Measurements from ENCODE around the gene LGR5. TPM values are rescaled to one million over a fixed set of nuclear protein-coding genes. Genes with fewer than 3 reads are reported as not detected.

The LGR5 gene
- total and polyA plus RNA-seq, 2 of the 8 experiments (the other 6 are each of a cell fraction or from before 2014, with no cell fraction given) = 0.08 to 0.19 TPM

- WGBS, 2 experiments (ENCODE audit: extremely low coverage in 1 of 2, insufficient coverage in 1 of 2, insufficient read length in 1 of 2, insufficient replicate concordance in 2 of 2, low coverage in 1 of 2, low lambda C conversion rate in 2 of 2, missing lambda C conversion rate in 1 of 2) = 86% methylated on average over 2 of the region's 2 CpGs; no CpG with 5 or more reads in 1 of the 2 experiments
- H3K27me3 ChIP-seq (replicated peaks in 1 of 4; ENCODE audit: control insufficient read depth in 3 of 4, extremely low read depth in 1 of 4, insufficient read depth in 3 of 4, low read length in 3 of 4) = no peaks in the 10 kb centered on the region
- no peak overlapping the region for H4K5ac ChIP-seq (ENCODE audit: insufficient read length, low read depth, low read length)
- H2AFZ ChIP-seq (ENCODE audit: low read length) = peak overlapping the region; percentile 22; the same call in 1 of the 2 replicates
- no peak overlapping the region for H3K14ac ChIP-seq (ENCODE audit: insufficient read length)
- no peak overlapping the region for H2BK15ac ChIP-seq (ENCODE audit: low read length)
- FAIRE-seq (no peak), DNase-seq (ENCODE audit: low read depth in 1 of 2, low spot score in 2 of 2) (no peak)
- H3K36me3 ChIP-seq (ENCODE audit: control insufficient read depth in 2 of 4, insufficient read depth in 4 of 4, low read length in 3 of 4) = no peaks in the 10 kb centered on the region
- no peak overlapping the region for H2BK5ac ChIP-seq (ENCODE audit: low read depth, low read length)
- no peak overlapping the region for H3K27ac ChIP-seq (ENCODE audit: low read depth, low read length)
- ChIA-PET POLR2A (ENCODE audit: partially characterized antibody) (no interaction called here), CTCF (ENCODE audit: partially characterized antibody) (interaction anchor here (0.9 to 4.5 kb wide), 2 partner anchors 7 to 43 kb away, joined by 3 to 41 read pairs; no protein-coding TSS in a partner anchor)
- H3K18ac ChIP-seq (ENCODE audit: extremely low read depth, low read length) = no peak overlapping the region
- no peak overlapping the region for H2BK20ac ChIP-seq (ENCODE audit: low read length)
- H4K91ac ChIP-seq (replicated peaks; ENCODE audit: insufficient read length, low read length) = no peak overlapping the region
- H3K4me2 ChIP-seq (ENCODE audit: insufficient read depth in 1 of 2, low read depth in 2 of 2, low read length in 2 of 2) = no peak overlapping the region
- no peak overlapping the region for H3K56ac ChIP-seq (replicated peaks; ENCODE audit: insufficient read length, low read depth, low read length)
- H4K20me1 ChIP-seq (replicated peaks in 1 of 2; ENCODE audit: control insufficient read depth in 1 of 2, insufficient read depth in 2 of 2, low read length in 2 of 2) = no peaks in the 10 kb centered on the region
- H3K4me3 ChIP-seq (ENCODE audit: extremely low read depth in 1 of 4, insufficient read depth in 2 of 4, low read depth in 3 of 4, low read length in 4 of 4) = no peak overlapping the region
- H2BK12ac ChIP-seq (ENCODE audit: low read depth, low read length) = no peak overlapping the region
- H4K8ac ChIP-seq (ENCODE audit: extremely low read depth, insufficient read depth, low read length) = no peak overlapping the region
- no peaks in the 10 kb centered on the region for H3K23me2 ChIP-seq (ENCODE audit: low read depth, low read length)
- no peaks in the 10 kb centered on the region for H3K9me3 ChIP-seq (ENCODE audit: insufficient read depth in 2 of 2, low read depth in 1 of 2, low read length in 1 of 2)
- H2AK5ac ChIP-seq (ENCODE audit: low read depth, low read length) = no peak overlapping the region
- H3K9ac ChIP-seq (replicated peaks in 1 of 4; ENCODE audit: extremely low read depth in 1 of 4, low read depth in 3 of 4, low read length in 3 of 4) = no peak overlapping the region
- H3K4ac ChIP-seq (replicated peaks; ENCODE audit: insufficient read length, low read depth, low read length) = no peak overlapping the region
- H3K79me1 ChIP-seq (ENCODE audit: low read depth, low read length) = no peaks in the 10 kb centered on the region
- no peak overlapping the region for H3K23ac ChIP-seq (ENCODE audit: insufficient read length)
- no peaks in the 10 kb centered on the region for H3K79me2 ChIP-seq (ENCODE audit: control insufficient read depth in 1 of 2, insufficient read depth in 2 of 2, low read length in 2 of 2)
- H3K4me1 ChIP-seq (replicated peaks in 1 of 4; ENCODE audit: control insufficient read depth in 3 of 4, insufficient read depth in 4 of 4, low read length in 3 of 4) = no peaks in the 10 kb centered on the region
- H2BK120ac ChIP-seq (replicated peaks; ENCODE audit: low read depth, low read length) = no peak overlapping the region
- no peak for TF ChIP-seq GTF2F1 (IDR thresholded peaks at IDR 0.05; ENCODE audit: borderline replicate concordance, low read depth, low read length)
- TF ChIP-seq CHD1 (IDR thresholded peaks at IDR 0.05; ENCODE audit: low read depth, low read length) = no peak
- TF ChIP-seq SP4 (IDR thresholded peaks at IDR 0.05; ENCODE audit: low read length) = no peak
- no peak for TF ChIP-seq CREB1 (IDR thresholded peaks at IDR 0.05)
- TF ChIP-seq JUND (IDR thresholded peaks at IDR 0.05; ENCODE audit: low read length) = no peak
- TF ChIP-seq ZNF274 (IDR thresholded peaks at IDR 0.05; ENCODE audit: borderline replicate concordance, extremely low read depth, low read length) = no peak
- no peak for TF ChIP-seq EZH2 (IDR thresholded peaks at IDR 0.05; ENCODE audit: low read depth, low read length, severe bottlenecking)
Observed at GRCh38 chr12:71400481-71400880, 39.1 kb upstream of the LGR5 start.
